Activated naive CD8-positive, alpha-beta T cell treated with anti-CD3 and anti-CD28 coated beads, Interleukin-2, amount 50 U/mL, for 24 hours (primary cell): ENCODE data around the gene CTDP1.
"Not testable (repeated sequence)": the region's sequence is repeated elsewhere in the genome, so short reads cannot be mapped to it uniquely, and the experiment has no call there.

Source experiments
- ATAC-seq: fragments of 150-1000 bp; cut with Tn5 transposase; one replicate; pipeline ENCODE4 v1.10.0; 2021
- DNase-seq: peaks from one replicate; pipeline ENCODE4 v3.0.0; 2021
- H3K27ac Mint-ChIP-seq: one replicate; pipeline ENCODE4 v1.8.0; 2021; ENCODE audit warnings: mild to moderate bottlenecking, mixed read lengths
- H3K27me3 Mint-ChIP-seq: one replicate; pipeline ENCODE4 v1.8.0; 2021; ENCODE audit warnings: mixed read lengths
- H3K36me3 Mint-ChIP-seq: one replicate; pipeline ENCODE4 v1.8.0; 2021; ENCODE audit warnings: low read depth, mixed read lengths
- H3K4me1 Mint-ChIP-seq: one replicate; pipeline ENCODE4 v1.8.0; 2021; ENCODE audit warnings: mixed read lengths
- H3K4me3 Mint-ChIP-seq: one replicate; pipeline ENCODE4 v1.8.0; 2021; ENCODE audit warnings: mild to moderate bottlenecking, moderate library complexity, mixed read lengths
- H3K9me3 Mint-ChIP-seq: one replicate; pipeline ENCODE4 v1.8.0; 2021; ENCODE audit warnings: mixed read lengths

The CTDP1 gene

DNA sequence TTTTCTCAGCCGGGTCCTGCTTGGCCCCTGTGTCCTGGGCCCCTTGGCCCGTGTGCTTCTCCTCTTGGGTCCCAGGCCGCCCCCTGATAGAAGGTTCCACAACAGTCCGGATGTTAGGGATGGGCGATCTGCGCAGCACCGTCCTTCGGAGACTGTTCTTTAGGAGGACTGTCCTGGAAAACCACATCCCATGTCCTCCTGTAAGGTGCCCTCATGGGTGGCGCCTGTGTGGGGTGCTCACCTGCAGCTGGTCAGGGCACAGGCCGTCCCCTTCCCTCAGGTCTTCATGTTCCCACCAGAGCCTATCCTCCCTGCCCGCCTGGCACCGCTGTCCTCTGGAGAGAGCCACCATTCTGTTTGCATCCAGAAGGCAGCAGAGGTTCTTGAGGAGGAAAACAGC, 50.0 kb downstream of the CTDP1 start:
- H3K27me3 Mint-ChIP-seq: no peaks in the 10 kb centered on the region
- no peak overlapping the region for H3K27ac Mint-ChIP-seq
- H3K36me3 Mint-ChIP-seq: peaks cover 95% of the 10 kb centered on the region
- H3K9me3 Mint-ChIP-seq: no peaks in the 10 kb centered on the region
- H3K4me3 Mint-ChIP-seq: no peak overlapping the region
- DNase-seq (no peak), ATAC-seq (no peak)
- H3K4me1 Mint-ChIP-seq: peaks cover 2% of the 10 kb centered on the region

DNA sequence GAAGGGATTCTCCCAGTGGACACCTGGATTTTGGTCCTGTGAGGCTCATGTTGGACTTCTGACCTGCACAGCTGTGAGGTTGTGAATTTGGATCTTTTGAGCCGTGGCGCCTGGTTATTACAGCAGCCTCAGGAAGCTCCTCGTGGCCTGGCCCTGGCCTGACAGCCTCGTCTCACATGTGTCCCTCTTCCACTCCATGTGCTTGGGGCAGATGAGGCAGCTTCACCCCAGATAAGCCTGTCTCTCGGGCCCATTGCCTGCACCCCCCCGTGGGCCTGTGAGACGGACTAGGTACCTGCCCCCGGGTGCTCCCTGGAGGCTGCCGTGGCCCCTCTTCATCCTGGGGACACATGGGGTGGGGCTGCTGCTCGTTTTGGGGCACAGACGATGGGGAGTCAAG, 51.2 kb downstream of the CTDP1 start:
- Mint-ChIP-seq H3K9me3 (no peaks in the 10 kb centered on the region), H3K27ac (no peak overlapping the region), H3K27me3 (no peaks in the 10 kb centered on the region), H3K4me1 (no peaks in the 10 kb centered on the region), H3K4me3 (no peak overlapping the region), H3K36me3 (peaks cover 93% of the 10 kb centered on the region)
- DNase-seq: no peak
- ATAC-seq: no peak

DNA sequence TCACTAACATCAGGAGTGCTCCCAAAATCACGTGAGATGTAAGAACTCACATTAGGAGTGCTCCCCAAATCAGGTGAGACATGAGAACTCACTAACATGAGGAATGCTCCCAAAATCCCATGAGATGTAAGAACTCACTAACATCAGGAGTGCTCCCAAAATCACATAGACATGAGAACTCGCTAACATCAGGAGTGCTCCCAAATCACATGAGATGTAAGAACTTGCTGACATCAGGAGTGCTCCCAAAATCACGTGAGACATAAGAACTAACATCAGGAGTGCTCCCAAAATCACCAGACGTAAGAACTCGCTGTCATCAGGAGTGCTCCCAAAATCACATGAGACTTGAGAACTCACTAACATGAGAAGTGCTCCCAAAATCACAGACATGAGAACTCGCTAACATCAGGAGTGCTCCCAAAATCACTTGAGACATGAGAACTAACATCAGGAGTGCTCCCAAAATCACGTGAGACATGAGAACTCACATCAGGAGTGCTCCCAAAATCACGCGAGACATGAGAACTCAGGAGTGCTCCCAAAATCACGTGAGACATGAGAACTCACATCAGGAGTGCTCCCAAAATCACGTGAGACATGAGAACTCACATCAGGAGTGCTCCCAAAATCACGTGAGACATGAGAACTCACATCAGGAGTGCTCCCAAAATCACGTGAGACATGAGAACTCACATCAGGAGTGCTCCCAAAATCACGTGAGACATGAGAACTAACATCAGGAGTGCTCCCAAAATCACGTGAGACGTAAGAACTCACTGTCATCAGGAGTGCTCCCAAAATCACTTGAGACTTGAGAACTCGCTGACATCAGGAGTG, 52.5 kb downstream of the CTDP1 start:
- peaks cover 93% of the 10 kb centered on the region for H3K36me3 Mint-ChIP-seq
- not testable (repeated sequence) for DNase-seq

DNA sequence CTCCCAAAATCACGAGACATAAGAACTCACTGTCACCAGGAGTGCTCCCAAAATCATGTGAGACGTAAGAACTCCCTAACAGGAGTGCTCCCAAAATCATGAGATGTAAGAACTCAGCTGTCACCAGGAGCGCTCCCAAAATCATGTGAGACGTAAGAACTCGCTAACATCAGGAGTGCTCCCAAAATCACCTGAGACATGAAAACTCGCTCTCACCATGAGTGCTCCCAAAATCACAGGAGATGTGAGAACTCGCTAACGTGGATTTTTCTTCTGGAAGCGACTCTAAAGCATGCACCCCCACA, 53.1 kb downstream of the CTDP1 start:
- Mint-ChIP-seq H3K9me3 (no peaks in the 10 kb centered on the region), H3K36me3 (peaks cover 93% of the 10 kb centered on the region), H3K27ac (no peak overlapping the region), H3K4me1 (no peaks in the 10 kb centered on the region), H3K4me3 (no peak overlapping the region), H3K27me3 (no peaks in the 10 kb centered on the region)
- DNase-seq (no peak), ATAC-seq (no peak)

More for the DNA sequence above, 52.5 kb downstream of the CTDP1 start:
- not testable (repeated sequence) for ATAC-seq, H3K9me3 Mint-ChIP-seq, H3K27ac Mint-ChIP-seq, H3K4me1 Mint-ChIP-seq, H3K4me3 Mint-ChIP-seq, H3K27me3 Mint-ChIP-seq

DNA sequence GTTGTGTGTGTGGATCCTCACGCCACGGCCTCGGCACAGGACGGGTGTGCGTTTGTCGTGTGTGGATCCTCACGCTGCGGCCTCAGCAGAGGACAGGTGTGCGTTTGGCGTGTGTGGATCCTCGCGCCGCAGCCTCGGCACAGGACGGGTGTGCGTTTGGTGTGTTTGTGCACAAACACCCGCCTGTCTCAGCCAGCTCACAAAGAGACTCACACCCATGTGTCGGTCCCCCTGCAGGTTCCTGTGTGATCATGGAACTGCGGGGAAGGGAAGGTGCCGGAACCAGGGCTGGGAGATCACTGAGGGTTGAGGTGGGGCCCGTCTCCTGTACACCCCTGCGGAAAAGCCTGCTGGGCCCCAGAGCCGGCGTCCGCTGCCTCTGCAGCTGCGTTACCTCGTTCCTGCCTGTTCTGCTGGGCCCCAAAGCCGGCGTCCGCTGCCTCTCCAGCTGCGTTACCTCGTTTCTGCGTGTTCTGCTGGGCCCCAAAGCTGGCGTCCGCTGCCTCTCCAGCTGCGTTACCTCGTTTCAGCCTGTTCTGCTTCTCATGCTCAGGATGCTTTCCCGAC, 53.6 kb downstream of the CTDP1 start:
- ATAC-seq: no peak
- peaks cover 90% of the 10 kb centered on the region for H3K36me3 Mint-ChIP-seq
- no peaks in the 10 kb centered on the region for H3K4me1 Mint-ChIP-seq
- H3K4me3 Mint-ChIP-seq: no peak overlapping the region
- no peak for DNase-seq
- no peaks in the 10 kb centered on the region for H3K27me3 Mint-ChIP-seq
- no peaks in the 10 kb centered on the region for H3K9me3 Mint-ChIP-seq
- peak overlapping the region; percentile 33 for H3K27ac Mint-ChIP-seq

DNA sequence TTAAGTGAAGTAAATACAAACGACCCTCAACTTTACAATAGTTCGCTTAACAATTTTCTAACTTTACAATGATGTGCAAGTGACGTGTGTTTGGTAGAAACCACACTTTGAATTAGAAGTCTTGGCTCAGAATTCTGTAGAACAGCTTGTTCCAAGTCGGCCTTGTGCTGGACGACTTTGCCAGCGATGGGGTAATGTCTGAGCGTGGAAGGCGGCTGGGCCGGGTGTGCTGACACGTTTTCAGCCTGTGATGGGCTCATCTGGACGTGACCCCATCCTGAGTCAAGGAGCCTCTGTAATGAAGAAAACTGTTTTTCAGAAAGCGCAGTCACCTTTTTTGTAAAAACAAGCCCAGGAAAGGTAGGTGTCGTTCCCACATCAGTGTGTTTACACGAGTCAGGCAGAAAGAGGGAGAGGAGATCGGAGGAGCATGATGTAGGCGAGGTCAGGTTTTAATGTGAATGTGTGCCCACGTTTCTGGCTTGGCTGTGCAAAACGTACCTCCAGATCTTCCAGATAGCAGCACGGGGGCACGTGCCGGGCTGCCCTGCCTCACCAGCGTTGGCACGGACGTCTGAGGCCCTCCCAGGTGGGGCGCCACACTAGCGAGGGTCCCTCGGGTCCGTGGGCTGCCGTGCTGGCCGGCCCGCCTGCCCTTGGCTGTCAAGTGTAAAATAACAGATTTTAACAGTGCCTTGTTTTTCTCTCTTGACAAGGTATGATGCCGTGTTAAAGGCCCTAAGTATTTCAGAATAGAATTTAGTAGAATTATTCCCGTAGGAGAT, 54.6 kb downstream of the CTDP1 start:
- peaks cover 90% of the 10 kb centered on the region for H3K36me3 Mint-ChIP-seq
- no peaks in the 10 kb centered on the region for H3K9me3 Mint-ChIP-seq

DNA sequence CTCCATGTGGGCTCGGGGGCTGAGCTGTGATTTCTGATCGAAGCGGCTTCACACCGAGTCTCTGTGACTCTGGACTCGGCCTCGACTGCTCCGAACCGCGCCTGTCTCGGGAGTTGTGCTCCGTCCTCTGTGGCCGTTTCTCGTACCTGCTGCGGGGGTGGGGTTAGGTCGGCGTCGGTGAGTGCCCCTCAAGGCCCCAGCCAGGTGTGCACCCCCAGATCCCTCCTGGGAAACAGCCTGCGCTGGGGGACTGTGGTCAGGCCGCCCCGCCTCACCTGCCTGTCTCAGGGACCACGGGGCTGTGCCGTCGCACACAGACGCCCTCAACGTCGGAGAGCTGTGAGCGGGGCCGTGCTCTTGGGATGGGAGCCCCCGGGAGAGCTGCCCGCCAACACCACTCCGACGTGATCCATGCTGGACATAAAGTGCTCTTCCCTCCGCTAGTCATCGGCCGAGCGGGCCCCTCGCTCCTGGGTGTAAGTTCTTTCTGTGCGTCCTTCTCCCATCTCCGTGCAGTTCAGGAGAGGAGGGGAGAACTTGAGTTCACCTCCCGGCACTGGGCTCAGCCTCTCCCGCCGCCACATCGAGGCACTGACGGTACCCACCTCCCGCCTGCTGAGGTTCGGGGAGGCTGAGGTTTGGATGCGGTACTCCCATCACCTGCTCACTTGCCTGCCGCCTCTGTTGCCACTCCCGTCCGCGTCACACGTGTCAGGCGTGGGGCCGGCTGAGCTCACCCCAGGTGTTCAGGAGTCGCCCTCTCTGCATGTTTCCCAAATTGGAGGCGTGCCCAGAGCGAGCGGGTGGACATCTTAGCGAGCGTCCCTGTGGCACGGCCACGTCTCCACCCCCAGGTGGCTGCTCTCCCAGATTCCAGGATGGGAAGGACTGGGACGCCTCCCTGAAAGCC, 55.7 kb downstream of the CTDP1 start:
- Mint-ChIP-seq H3K4me1 (no peaks in the 10 kb centered on the region), H3K27me3 (no peaks in the 10 kb centered on the region), H3K36me3 (peaks cover 85% of the 10 kb centered on the region), H3K27ac (no peak overlapping the region), H3K9me3 (no peaks in the 10 kb centered on the region), H3K4me3 (no peak overlapping the region)
- DNase-seq: no peak
- no peak for ATAC-seq

More for the DNA sequence above, 54.6 kb downstream of the CTDP1 start:
- H3K27ac Mint-ChIP-seq: no peak overlapping the region
- DNase-seq (no peak), ATAC-seq (no peak)
- no peaks in the 10 kb centered on the region for H3K4me1 Mint-ChIP-seq
- no peaks in the 10 kb centered on the region for H3K27me3 Mint-ChIP-seq
- no peak overlapping the region for H3K4me3 Mint-ChIP-seq

DNA sequence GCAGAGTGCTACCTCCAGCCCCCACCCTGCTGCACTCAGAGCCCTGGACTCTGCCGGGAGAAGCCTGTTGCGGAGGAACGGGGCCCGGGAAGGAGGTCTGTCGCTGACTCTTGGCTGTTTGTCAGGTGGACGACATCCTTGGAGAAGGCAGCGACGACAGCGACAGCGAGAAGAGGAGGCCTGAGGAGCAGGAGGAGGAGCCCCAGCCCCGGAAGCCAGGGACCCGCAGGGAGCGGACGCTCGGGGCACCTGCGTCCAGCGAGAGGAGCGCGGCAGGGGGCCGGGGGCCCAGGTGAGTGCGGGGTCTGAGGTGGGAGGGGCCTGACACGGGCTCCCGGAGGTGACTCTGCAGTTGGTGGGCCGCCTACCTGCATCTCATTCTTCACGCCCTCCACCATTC, 56.6 kb downstream of the CTDP1 start:
- DNase-seq (no peak), ATAC-seq (no peak)
- Mint-ChIP-seq H3K4me3 (no peak overlapping the region), H3K4me1 (no peaks in the 10 kb centered on the region), H3K9me3 (no peaks in the 10 kb centered on the region), H3K36me3 (peaks cover 84% of the 10 kb centered on the region), H3K27me3 (no peaks in the 10 kb centered on the region), H3K27ac (no peak overlapping the region)

DNA sequence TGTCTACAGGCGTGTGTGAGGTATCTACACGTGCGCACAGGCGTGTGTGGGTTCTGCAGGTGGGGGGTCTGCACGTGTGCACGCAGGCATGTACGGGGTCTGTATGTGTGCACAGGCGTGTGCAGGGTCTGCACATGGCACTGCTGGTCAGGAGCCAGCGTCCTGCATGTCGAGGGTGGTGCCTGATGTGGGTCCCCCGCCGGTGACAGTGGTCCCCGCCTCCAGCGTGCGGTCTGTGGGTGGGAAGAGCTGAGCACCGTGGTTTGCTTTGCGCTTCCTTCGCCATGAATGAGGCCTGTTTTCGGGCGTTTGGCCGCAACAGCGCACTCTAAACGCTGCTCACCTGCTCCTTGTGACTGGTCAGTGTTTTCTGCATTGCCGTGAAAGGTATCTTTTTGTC, 57.2 kb downstream of the CTDP1 start:
- no peak overlapping the region for H3K4me3 Mint-ChIP-seq
- peaks cover 82% of the 10 kb centered on the region for H3K36me3 Mint-ChIP-seq
- no peaks in the 10 kb centered on the region for H3K4me1 Mint-ChIP-seq
- ATAC-seq (no peak), DNase-seq (no peak)
- no peaks in the 10 kb centered on the region for H3K9me3 Mint-ChIP-seq
- H3K27ac Mint-ChIP-seq: no peak overlapping the region
- H3K27me3 Mint-ChIP-seq: no peaks in the 10 kb centered on the region

DNA sequence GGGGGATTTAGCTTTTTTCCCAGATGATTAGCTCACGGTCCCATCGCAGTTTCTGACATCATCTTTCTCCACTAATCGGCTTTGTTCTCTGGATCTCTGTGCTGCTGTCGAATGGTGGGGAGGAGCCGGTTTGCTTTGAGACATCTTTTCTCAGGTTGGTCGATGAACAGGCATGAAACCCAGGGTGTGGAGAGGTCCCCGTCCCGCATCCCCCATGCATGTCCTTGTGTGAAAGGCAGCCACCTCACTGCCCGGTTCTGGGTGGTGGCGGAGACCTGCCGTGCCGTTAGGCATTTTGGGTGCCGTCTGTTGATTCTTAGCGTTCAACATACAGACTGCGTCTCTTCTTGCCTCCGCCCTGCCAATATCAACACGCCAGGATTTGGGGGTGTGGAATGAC, 57.8 kb downstream of the CTDP1 start:
- Mint-ChIP-seq H3K27ac (no peak overlapping the region), H3K4me1 (no peaks in the 10 kb centered on the region), H3K4me3 (no peak overlapping the region), H3K36me3 (peaks cover 84% of the 10 kb centered on the region), H3K27me3 (no peaks in the 10 kb centered on the region), H3K9me3 (no peaks in the 10 kb centered on the region)
- DNase-seq (no peak), ATAC-seq (no peak)

DNA sequence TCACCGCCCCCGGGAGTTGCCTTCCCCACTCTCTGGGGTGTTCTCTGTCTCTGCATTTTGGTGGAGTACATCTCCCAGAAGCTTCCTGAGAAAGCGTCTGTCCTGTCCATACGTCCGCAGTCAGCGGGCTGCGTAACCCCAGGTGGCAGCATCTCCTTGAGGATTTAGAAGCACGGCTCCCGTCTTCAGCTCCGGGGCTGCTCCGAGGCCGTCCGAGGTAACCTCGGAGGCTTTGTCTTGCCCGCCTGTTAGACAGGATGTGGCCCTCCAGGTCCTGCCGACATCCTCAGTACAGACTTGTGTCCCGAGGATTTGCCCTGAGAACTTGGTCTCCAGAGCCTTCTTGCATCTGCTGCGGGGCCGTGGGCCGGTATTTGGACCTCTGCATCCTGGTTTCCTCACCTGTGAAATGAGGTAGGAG, 58.4 kb downstream of the CTDP1 start:
- DNase-seq: no peak
- no peaks in the 10 kb centered on the region for H3K4me1 Mint-ChIP-seq
- H3K9me3 Mint-ChIP-seq: no peaks in the 10 kb centered on the region
- H3K36me3 Mint-ChIP-seq: peaks cover 85% of the 10 kb centered on the region
- no peak overlapping the region for H3K27ac Mint-ChIP-seq
- H3K4me3 Mint-ChIP-seq: no peak overlapping the region
- ATAC-seq: no peak
- no peaks in the 10 kb centered on the region for H3K27me3 Mint-ChIP-seq

DNA sequence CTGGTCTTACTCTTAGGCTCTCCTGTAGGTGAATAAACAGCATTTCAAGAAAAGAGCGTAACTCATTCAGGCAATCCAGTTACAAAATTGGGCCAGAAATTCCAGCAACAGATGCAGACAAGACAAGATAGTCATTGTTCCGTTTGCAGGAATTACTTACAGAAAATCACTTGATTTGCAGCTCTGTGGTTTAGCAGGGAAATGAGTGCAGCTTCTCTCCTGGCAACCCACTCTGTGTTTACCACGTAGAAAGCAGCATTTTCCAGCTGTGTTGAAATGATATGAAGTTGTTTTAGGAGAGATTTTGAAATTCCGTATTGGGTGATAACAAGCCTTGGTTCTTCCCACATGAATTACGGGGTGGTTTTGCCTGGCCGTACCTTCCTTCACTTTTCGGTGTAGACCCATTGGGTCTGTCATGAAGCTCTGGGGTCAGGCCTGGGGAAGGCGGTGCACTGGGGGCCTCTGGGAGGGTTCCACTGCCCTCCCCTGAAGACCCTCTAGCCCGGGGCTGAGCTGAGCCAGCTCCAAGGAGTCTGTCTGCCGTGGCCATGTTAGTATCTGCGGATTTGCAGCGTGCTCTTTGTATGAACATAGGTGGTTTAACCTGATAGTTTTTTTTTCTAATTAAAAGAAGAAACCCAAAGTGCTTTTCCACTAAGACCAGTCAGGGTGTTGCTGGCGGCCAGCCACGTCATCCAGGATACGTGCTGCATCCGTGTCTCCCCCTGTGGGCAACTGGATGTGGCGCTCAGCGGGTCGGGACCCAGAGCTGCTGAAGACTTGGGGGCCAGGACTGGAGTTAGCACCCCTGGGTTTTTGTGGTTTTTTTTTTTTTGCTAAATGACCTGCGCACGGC, 59.2 kb downstream of the CTDP1 start:
- H3K9me3 Mint-ChIP-seq: no peaks in the 10 kb centered on the region
- DNase-seq (no peak), ATAC-seq (no peak)
- H3K27me3 Mint-ChIP-seq: no peaks in the 10 kb centered on the region
- no peaks in the 10 kb centered on the region for H3K4me1 Mint-ChIP-seq
- H3K27ac Mint-ChIP-seq: peak overlapping the region; percentile 64
- H3K36me3 Mint-ChIP-seq: peaks cover 85% of the 10 kb centered on the region
- no peak overlapping the region for H3K4me3 Mint-ChIP-seq

DNA sequence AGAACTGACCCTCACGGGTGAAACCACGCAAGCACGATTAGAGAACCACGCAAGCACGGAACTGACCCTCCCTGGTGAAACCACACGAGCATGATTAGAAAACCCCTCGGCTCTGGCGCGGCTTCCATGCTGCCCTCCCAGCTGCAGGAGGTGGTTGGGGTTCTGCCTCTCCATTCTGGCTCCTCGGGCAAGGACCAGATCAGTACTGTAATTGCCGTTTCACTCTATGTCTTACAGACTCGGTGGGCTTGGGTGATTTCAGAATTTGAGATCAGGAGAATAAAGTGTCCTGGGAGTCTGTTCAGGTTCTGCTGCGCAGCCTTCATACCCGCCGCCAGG, 59.8 kb downstream of the CTDP1 start:
- no peak overlapping the region for H3K27ac Mint-ChIP-seq
- ATAC-seq (no peak), DNase-seq (no peak)
- H3K27me3 Mint-ChIP-seq: no peaks in the 10 kb centered on the region
- H3K9me3 Mint-ChIP-seq: peaks cover 4% of the 10 kb centered on the region
- no peak overlapping the region for H3K4me3 Mint-ChIP-seq
- H3K36me3 Mint-ChIP-seq: peaks cover 85% of the 10 kb centered on the region
- H3K4me1 Mint-ChIP-seq: no peaks in the 10 kb centered on the region

DNA sequence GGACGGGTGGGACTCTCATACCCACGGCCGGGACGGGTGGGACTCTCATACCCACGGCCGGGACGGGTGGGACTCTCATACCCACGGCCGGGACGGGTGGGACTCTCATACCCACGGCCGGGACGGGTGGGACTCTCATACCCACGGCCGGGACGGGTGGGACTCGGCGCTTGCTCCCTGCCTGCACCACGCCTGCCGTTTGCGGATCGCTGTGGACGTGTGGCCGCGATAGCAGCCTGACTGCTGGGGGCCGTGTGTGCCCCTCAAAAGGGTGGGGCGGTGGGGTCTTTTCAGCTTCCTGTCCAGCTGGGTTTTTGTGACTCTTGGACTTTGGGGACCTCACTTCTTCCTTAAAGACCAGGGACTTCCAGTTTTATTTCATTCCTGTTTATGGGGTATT, 60.4 kb downstream of the CTDP1 start:
- H3K36me3 Mint-ChIP-seq: peaks cover 85% of the 10 kb centered on the region
- DNase-seq, H3K27me3 Mint-ChIP-seq, ATAC-seq, H3K4me1 Mint-ChIP-seq, H3K27ac Mint-ChIP-seq, H3K4me3 Mint-ChIP-seq, H3K9me3 Mint-ChIP-seq: not testable (repeated sequence)
